Thyroid gland (tissue), 4 donors: ENCODE data around the gene MAP6. TPM values are rescaled to one million over a fixed set of nuclear protein-coding genes. Genes with fewer than 3 reads are reported as not detected.

Source experiments
- DNase-seq, 2 donors: peaks; one replicate each; pipeline ENCODE4 v3.0.0-alpha.2; 2019
- H3K27ac ChIP-seq, 3 donors: fragments of 200-600 bp; sonication (generic); 1 replicate in 2 of 3; 2 replicates in 1 of 3; pipeline ENCODE4 v1.5.1; 2016 to 2019; ENCODE audit warnings: mild to moderate bottlenecking in 1 of 3, moderate library complexity in 1 of 3
- H3K27me3 ChIP-seq: fragments of 200-600 bp; sonication (generic); one replicate; pipeline ENCODE4 v1.5.1; 2019
- H3K36me3 ChIP-seq, 2 donors: fragments of 200-600 bp; sonication (generic); one replicate each; pipeline ENCODE4 v1.5.1; 2016 to 2019
- H3K4me1 ChIP-seq, 2 donors: fragments of 200-600 bp; sonication (generic); one replicate each; pipeline ENCODE4 v1.5.1; 2017 to 2019
- H3K4me3 ChIP-seq, 3 donors: fragments of 200-600 bp; sonication (generic); replicated peaks in 1 of 3; 1 replicate in 2 of 3; 2 replicates in 1 of 3; pipeline ENCODE4 v1.5.1; 2016; ENCODE audit warnings: mild to moderate bottlenecking in 1 of 3
- H3K9me3 ChIP-seq: fragments of 200-600 bp; sonication (generic); one replicate; pipeline ENCODE4 v1.5.1; 2017
- CTCF ChIP-seq, 6 experiments: fragments of 200-600 bp in 3 of 6; fragments of 450-650 bp in 3 of 6; sonication (generic) in 3 of 6; IDR thresholded peaks; one replicate each; pipeline ENCODE4 v1.5.1; 2016 to 2019; ENCODE audit warnings: antibody characterized with exemption in 6 of 6, mild to moderate bottlenecking in 2 of 6, inconsistent platforms in 1 of 6, moderate library complexity in 1 of 6
- POLR2A ChIP-seq, 2 donors: fragments of 450-650 bp; IDR thresholded peaks; one replicate each; pipeline ENCODE4 v1.6.1; 2017; ENCODE audit warnings: antibody characterized with exemption in 2 of 2, mild to moderate bottlenecking in 2 of 2, moderate library complexity in 1 of 2
- WGBS, 2 donors: methylation state at CpG; one replicate each; pipeline ENCODE4 v1.1.5; 2017; 5-methylcytosine and 5-hydroxymethylcytosine counted together
- intact Hi-C: fragments of 100-400 bp; cut with DNase I; formaldehyde crosslinking; loops from one replicate; pipeline ENCODE4 v1.15.1; 2023
- total RNA-seq, 4 donors: library from RNA; depleted of rRNA; stranded (reverse); fragments of >200 nt; gene quantifications; one replicate each; pipeline ENCODE4 v1.2.3, GENCODE V29; 2016

The MAP6 gene
- total RNA-seq, 4 donors from 2014 or later = 4.8 to 13.8 (median 9.4) TPM

DNA sequence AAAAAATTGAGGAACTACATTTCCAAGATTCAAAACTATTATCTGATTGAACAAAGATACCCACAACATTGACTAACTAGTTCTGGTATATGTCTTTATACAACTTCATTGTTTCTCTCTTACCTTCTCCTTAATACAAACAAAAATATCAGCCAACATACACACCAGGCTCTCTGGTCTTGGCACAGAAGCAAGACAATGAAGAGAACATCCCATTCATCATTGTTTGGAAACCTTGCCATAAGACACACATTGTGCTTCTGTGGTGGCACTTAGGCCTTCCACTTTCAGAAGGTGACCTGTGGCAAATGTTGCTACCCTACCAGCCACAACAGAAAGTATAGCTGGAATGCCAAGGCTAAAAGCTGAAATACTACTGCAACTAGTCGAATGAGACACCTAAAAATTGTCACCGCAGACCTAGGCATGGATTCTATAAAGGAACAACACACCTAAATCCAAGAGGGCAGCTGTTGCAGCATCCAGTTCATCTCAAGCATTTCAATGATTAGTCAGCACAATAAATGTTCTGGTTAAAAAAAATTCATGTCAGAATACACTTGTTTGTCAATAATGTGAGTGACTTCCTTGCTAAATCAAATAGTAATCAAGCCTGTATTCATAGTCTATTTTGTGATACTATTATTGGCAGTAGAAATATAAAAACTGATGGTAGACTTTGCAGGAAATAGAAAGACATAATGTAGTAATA is 26.3 kb downstream of the MAP6 start:
- DNase-seq = no peak
- 91 to 97% methylated on average over 2 of the region's 2 CpGs for WGBS, 2 donors
- Histone ChIP-seq H3K4me1 (peaks cover 8 to 10% of the 10 kb centered on the region in 2 donors), H3K9me3 (no peaks in the 10 kb centered on the region), H3K4me3 (no peak overlapping the region), H3K27me3 (no peaks in the 10 kb centered on the region), H3K27ac (no peak overlapping the region), H3K36me3 (no peaks in the 10 kb centered on the region)
- TF ChIP-seq POLR2A (IDR thresholded peaks at IDR 0.05) = no peak
- TF ChIP-seq CTCF (IDR thresholded peaks at IDR 0.05) = no peak
- intact Hi-C loops = no loop called here

GRCh38 chr11:75639762-75640181 is 29.1 kb downstream of the MAP6 start:
- no peak overlapping the region for H3K4me3 ChIP-seq
- intact Hi-C loops = no loop called here
- H3K27ac ChIP-seq = no peak overlapping the region
- H3K36me3 ChIP-seq = no peaks in the 10 kb centered on the region
- WGBS, 2 donors = 1 to 3% methylated on average over 4 of the region's 4 CpGs
- H3K9me3 ChIP-seq = no peaks in the 10 kb centered on the region
- DNase-seq = peak; percentile 96 to 97
- no peak for TF ChIP-seq CTCF (IDR thresholded peaks at IDR 0.05)
- no peak for TF ChIP-seq POLR2A (IDR thresholded peaks at IDR 0.05)
- peaks cover 8 to 26% of the 10 kb centered on the region in 2 donors for H3K4me1 ChIP-seq
- no peaks in the 10 kb centered on the region for H3K27me3 ChIP-seq

- WGBS, 2 donors = 97 to 100% methylated on average over 1 of the region's 1 CpG
- intact Hi-C loops = no loop called here
- Histone ChIP-seq H3K9me3 (no peaks in the 10 kb centered on the region), H3K27me3 (no peaks in the 10 kb centered on the region), H3K4me1 (peaks cover 8 to 26% of the 10 kb centered on the region in 2 donors), H3K4me3 (no peak overlapping the region), H3K36me3 (no peaks in the 10 kb centered on the region), H3K27ac (no peak overlapping the region)
- TF ChIP-seq CTCF (IDR thresholded peaks at IDR 0.05) (no peak), POLR2A (IDR thresholded peaks at IDR 0.05) (no peak)
- no peak for DNase-seq
Measured at GRCh38 chr11:75637998-75638397, 30.8 kb downstream of the MAP6 start.

- intact Hi-C loops = no loop called here
- Histone ChIP-seq H3K4me3 (no peak overlapping the region), H3K4me1 (peaks cover 7 to 26% of the 10 kb centered on the region in 2 donors), H3K36me3 (no peaks in the 10 kb centered on the region), H3K27ac (no peak overlapping the region), H3K9me3 (no peaks in the 10 kb centered on the region), H3K27me3 (no peaks in the 10 kb centered on the region)
- TF ChIP-seq CTCF (IDR thresholded peaks at IDR 0.05) (no peak), POLR2A (IDR thresholded peaks at IDR 0.05) (no peak)
- WGBS, 2 donors = 61 to 62% methylated on average over 16 of the region's 16 CpGs
- DNase-seq = no peak
Measured at GRCh38 chr11:75635066-75635862, 33.6 kb downstream of the MAP6 start.
